ENCODE measurements around the gene ATP6V0E1. TPM values are rescaled to one million over a fixed set of nuclear protein-coding genes. Genes with fewer than 3 reads are reported as not detected.
"Not testable (repeated sequence)": the region's sequence is repeated elsewhere in the genome, so short reads cannot be mapped to it uniquely, and the experiment has no call there.

ATP6V0E1 gene
- total RNA-seq, 4 donors from 2014 or later: 57.8 to 132 (median 97.2) TPM

- Histone ChIP-seq H3K36me3 (peaks cover 0 to 17% (median 0%) of the 10 kb centered on the region in 3 donors), H3K4me3 (no peak overlapping the region), H3K27me3 (no peaks in the 10 kb centered on the region), H3K27ac (peak overlapping the region in 2 of 4 donors; percentile 48 to 73), H3K9me3 (no peaks in the 10 kb centered on the region), H3K4me1 (peaks cover 6 to 21% (median 7%) of the 10 kb centered on the region in 3 donors)
- no peak for DNase-seq
- intact Hi-C loops (cut with DNase I): no loop called here
- 69 to 74% methylated on average over 4 of the region's 4 CpGs for WGBS, 2 donors
- TF ChIP-seq CTCF (IDR thresholded peaks at IDR 0.05) (no peak), POLR2A (IDR thresholded peaks at IDR 0.05) (no peak)
Observed at GRCh38 chr5:173028811-173029327, 45.3 kb downstream of the ATP6V0E1 start.

GRCh38 chr5:173029499-173029921, 45.9 kb downstream of the ATP6V0E1 start:
- DNase-seq: no peak
- H3K36me3 ChIP-seq: peaks cover 0 to 23% (median 0%) of the 10 kb centered on the region in 3 donors
- H3K27me3 ChIP-seq: no peaks in the 10 kb centered on the region
- H3K4me1 ChIP-seq: peaks cover 6 to 21% (median 7%) of the 10 kb centered on the region in 3 donors
- intact Hi-C loops (cut with DNase I): no loop called here
- 43 to 61% methylated on average over 5 of the region's 5 CpGs for WGBS, 2 donors
- H3K4me3 ChIP-seq: no peak overlapping the region
- peak overlapping the region in 3 of 4 donors; percentile 34 to 73 (median 48) for H3K27ac ChIP-seq
- no peaks in the 10 kb centered on the region for H3K9me3 ChIP-seq
- TF ChIP-seq CTCF (IDR thresholded peaks at IDR 0.05) (no peak), POLR2A (IDR thresholded peaks at IDR 0.05) (no peak)

GRCh38 chr5:173032096-173032495, 48.5 kb downstream of the ATP6V0E1 start:
- H3K4me1 ChIP-seq: peaks cover 16 to 44% (median 22%) of the 10 kb centered on the region in 3 donors
- H3K4me3 ChIP-seq; H3K9me3 ChIP-seq; DNase-seq; H3K27me3 ChIP-seq; H3K27ac ChIP-seq; intact Hi-C loops (cut with DNase I): not testable (repeated sequence)
- WGBS, 2 donors: 95 to 98% methylated on average over 3 of the region's 3 CpGs
- H3K36me3 ChIP-seq: peaks cover 0 to 45% (median 0%) of the 10 kb centered on the region in 3 donors

- WGBS, 2 donors: 98 to 100% methylated on average over 3 of the region's 3 CpGs
- no peak for TF ChIP-seq POLR2A (IDR thresholded peaks at IDR 0.05)
- no peak for TF ChIP-seq CTCF (IDR thresholded peaks at IDR 0.05)
- Histone ChIP-seq H3K9me3 (no peaks in the 10 kb centered on the region), H3K4me1 (peaks cover 16 to 50% (median 24%) of the 10 kb centered on the region in 3 donors), H3K36me3 (peaks cover 0 to 43% (median 0%) of the 10 kb centered on the region in 3 donors), H3K4me3 (no peak overlapping the region), H3K27me3 (no peaks in the 10 kb centered on the region), H3K27ac (no peak overlapping the region)
- intact Hi-C loops (cut with DNase I): no loop called here
- no peak for DNase-seq
Observed at GRCh38 chr5:173032730-173033129, 49.2 kb downstream of the ATP6V0E1 start.

GRCh38 chr5:173033923-173034322, 50.4 kb downstream of the ATP6V0E1 start:
- no peaks in the 10 kb centered on the region for H3K9me3 ChIP-seq
- DNase-seq: no peak
- WGBS, 2 donors: 78 to 85% methylated on average over 6 of the region's 6 CpGs
- H3K36me3 ChIP-seq: peaks cover 0 to 34% (median 0%) of the 10 kb centered on the region in 3 donors
- intact Hi-C loops (cut with DNase I): no loop called here
- peaks cover 16 to 44% (median 24%) of the 10 kb centered on the region in 3 donors for H3K4me1 ChIP-seq
- TF ChIP-seq CTCF (IDR thresholded peaks at IDR 0.05): no peak
- no peak for TF ChIP-seq POLR2A (IDR thresholded peaks at IDR 0.05)
- H3K4me3 ChIP-seq: no peak overlapping the region
- H3K27ac ChIP-seq: no peak overlapping the region
- H3K27me3 ChIP-seq: no peaks in the 10 kb centered on the region
